GM18507 (cell line): ENCODE measurements around the gene GALNT16.
A peak's percentile ranks its signal among the peaks of the same experiment; 100 is the strongest.
"Not testable (repeated sequence)": the region's sequence is repeated elsewhere in the genome, so short reads cannot be mapped to it uniquely, and the experiment has no call there.

Experiments used
- DNase-seq: peaks from one replicate; pipeline ENCODE4 v3.0.0; 2011; ENCODE audit warnings: low read depth; ENCODE audit not compliant: insufficient read length; ENCODE audit errors: extremely low spot score
- FAIRE-seq: peaks from 2 replicates; lab custom pipeline; 2011; peaks lifted over from hg19 to GRCh38; lab: Jason Lieb, UNC

GALNT16 gene

GRCh38 chr14:69252851-69253250 lies 7.1 kb upstream of the GALNT16 start:
- FAIRE-seq (no peak), DNase-seq (no peak)

GRCh38 chr14:69259168-69259526 lies 811 bp upstream of the GALNT16 start:
- FAIRE-seq (no peak), DNase-seq (no peak)

- DNase-seq (no peak), FAIRE-seq (no peak)
Measured at GRCh38 chr14:69260190-69260860, 367 bp downstream of the GALNT16 start.

- DNase-seq (peak; percentile 58), FAIRE-seq (no peak)
Measured at GRCh38 chr14:69260861-69261564, 1.1 kb downstream of the GALNT16 start.

DNA sequence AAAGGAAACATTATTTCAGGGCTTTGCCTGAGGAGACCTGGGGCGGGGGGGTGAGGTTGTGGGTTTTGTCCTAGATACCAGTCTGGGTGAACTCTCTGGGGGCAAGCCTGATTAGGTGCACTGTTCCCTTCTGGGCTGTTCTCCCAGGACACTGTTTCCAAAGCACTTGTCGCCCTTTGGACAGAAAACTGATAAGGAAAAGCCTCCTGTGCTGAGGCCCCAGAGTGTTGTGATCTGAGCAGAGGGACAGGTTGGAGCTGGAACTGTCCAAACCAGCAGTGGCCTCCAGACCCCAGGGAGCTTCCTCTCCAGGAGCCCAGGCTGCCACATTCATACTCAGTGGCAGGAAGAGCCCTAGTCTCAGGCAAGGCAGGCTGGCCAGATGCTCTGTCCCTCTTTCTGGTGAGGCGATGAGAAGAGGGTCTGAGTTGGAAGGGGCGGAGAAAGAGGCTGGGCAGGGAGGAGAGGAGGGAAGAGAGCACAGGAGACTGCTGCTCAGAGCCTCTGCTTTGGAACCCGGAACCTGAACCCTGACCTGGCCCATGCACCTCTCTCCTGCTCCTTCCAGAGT lies 1.9 kb downstream of the GALNT16 start:
- no peak for DNase-seq
- no peak for FAIRE-seq

- no peak for DNase-seq
- FAIRE-seq: no peak
Measured at GRCh38 chr14:69262516-69262915, 2.6 kb downstream of the GALNT16 start.

- no peak for DNase-seq
- FAIRE-seq: no peak
Measured at GRCh38 chr14:69263364-69263763, 3.4 kb downstream of the GALNT16 start.

DNA sequence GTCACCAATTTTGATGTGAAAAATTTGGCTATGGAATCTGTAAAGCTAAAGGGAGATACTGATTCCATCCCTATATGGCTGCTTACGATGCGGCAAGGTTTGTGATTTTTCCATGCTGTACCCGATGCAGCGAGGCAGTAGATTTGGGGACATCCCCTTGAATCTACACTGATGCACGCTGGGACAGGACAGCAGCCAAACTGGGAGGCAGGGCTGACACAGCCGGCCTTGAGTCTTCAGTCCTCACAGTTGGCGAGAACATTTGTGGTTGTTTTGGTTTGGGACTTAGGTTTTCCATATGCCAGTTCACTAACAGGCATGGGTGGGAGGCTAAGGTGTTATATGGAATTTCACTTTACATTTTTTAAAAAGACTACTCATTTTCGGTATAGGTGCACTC lies 3.8 kb downstream of the GALNT16 start:
- no peak for DNase-seq
- no peak for FAIRE-seq

- DNase-seq (no peak), FAIRE-seq (no peak)
Measured at GRCh38 chr14:69266572-69267345, 6.8 kb downstream of the GALNT16 start.

GRCh38 chr14:69267492-69267891 lies 7.5 kb downstream of the GALNT16 start:
- FAIRE-seq (no peak), DNase-seq (no peak)

- DNase-seq (no peak), FAIRE-seq (no peak)
Measured at GRCh38 chr14:69268223-69268622, 8.3 kb downstream of the GALNT16 start.

GRCh38 chr14:69268763-69269162 lies 8.8 kb downstream of the GALNT16 start:
- no peak for FAIRE-seq
- no peak for DNase-seq

GRCh38 chr14:69269381-69269780 lies 9.4 kb downstream of the GALNT16 start:
- no peak for DNase-seq
- FAIRE-seq: no peak

DNA sequence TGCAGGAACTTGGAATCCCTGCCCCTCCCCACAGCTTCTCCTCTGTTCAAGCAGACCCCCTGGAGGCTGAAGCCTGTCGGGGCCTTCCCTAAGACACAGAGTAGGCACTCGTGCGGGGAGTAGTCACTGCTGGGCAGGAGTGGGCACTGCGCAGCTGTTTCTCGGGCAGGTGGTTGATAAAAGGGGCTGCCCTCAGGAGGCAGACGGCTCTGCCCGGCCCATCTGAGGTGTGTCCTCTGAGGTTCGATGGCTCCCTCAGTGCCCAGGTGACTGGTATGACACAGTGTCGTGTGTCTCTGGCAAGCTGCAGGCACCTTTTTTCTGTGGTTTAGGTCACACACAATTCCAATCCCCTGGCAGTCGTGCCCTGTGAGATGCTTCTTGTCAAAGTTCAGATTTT lies 10.1 kb downstream of the GALNT16 start:
- DNase-seq (no peak), FAIRE-seq (no peak)

DNA sequence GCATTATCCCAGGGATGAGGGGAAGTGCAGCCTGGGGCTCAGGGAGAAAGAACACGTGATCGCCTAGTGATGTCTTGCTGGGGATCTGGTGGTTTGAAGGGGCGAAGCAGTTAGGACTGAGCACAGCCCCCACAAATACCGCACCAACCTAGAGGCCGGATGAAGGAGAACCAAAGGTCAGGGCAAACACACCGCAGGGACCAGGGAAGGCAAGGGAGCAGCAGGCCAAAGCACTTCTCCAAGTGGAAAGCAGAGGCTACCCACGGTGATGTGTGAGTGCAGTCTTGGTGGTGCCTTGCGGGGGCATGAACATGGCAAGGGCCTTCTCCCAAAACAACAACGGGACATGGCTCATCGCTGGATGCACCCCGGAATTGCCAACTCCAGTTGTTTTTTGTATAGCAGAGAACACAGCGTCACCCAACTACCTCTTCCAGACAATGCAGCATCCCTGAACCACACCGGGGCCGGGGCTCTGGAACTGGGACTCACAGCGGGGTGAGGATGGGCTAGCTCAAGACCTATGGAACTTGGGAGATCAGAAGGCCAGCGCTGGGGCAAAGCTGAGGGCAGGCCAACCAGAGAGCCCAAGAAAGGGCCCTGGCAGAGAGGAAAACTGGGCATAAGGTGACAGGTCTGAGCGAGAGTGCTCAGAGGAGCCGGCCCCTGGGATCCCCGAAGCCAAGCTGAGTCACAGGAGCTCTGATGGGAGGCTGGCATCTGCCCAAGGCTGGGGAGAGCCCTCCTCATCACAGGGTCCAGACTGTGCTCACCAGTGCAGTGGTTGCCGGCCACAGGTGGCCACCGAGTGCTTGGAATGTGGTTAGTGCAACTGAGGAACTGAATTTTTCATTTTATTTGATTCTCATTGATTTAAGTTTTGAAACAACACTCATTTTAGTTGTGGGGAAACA lies 11.1 kb downstream of the GALNT16 start:
- DNase-seq: no peak
- no peak for FAIRE-seq

GRCh38 chr14:69274321-69274720 lies 14.4 kb downstream of the GALNT16 start:
- FAIRE-seq: no peak
- DNase-seq: no peak

DNA sequence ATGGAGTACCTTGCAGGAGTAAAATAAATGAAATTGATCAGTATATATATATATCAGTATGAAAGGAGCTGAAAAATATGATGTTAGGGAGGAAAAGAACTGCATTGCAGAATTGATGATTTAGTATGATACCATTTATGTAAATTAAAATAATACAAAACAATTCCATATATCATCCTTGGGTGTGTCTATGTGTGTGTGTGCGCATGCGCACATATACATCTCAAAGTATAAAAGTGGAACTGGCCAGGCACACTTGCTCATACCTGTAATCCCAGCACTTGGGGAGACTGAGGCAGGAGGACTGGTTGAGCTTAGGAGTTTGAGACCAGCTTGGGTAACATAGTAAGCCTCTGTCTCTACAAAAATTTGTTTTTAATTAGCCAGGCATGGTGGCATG lies 15.4 kb downstream of the GALNT16 start:
- FAIRE-seq (no peak), DNase-seq (no peak)

DNA sequence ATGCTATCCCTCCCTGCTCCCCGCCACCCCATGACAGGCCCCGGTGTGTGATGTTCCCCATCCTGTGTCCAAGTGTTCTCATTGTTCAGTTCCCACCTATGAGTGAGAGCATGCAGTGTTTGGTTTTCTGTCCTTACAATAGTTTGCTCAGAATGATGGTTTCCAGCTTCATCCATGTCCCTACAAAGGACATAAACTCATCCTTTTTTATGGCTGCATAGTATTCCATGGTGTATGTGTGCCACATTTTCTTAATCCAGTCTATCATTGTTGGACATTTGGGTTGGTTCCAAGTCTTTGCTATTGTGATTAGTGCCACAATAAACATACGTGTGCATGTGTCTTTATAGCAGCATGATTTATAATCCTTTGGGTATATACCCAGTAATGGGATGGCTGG lies 17.4 kb downstream of the GALNT16 start:
- FAIRE-seq, DNase-seq: not testable (repeated sequence)

GRCh38 chr14:69280746-69281291 lies 20.9 kb downstream of the GALNT16 start:
- FAIRE-seq (no peak), DNase-seq (no peak)
